ENCODE measurements around the gene ZNF385D. TPM values are rescaled to one million over a fixed set of nuclear protein-coding genes. Genes with fewer than 3 reads are reported as not detected.

Gene ZNF385D
- total and polyA plus RNA-seq, 2 donors from 2014 or later, result 1.4 to 8.9 TPM

DNA sequence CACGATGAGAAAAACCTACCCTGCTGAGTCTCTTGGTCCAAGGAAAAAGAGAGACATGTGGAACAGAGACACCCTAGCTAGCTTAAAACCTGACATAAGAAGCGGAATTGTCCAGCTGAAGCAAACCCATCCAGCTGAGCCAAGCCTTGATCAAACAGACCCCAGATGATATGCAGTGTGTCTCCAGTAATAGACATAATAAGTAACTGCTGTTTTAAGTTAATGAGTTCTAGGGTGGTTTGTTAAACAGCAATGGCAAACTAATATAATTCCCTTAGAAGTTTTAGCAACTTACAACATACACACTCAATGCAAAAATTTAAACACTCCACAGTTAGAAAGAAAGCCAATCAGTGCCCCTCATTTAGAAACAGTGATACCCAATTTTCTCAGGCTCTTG lies 26.8 kb upstream of the ZNF385D start:
- DNase-seq, result peak in 2 of 5 donors; percentile 46 to 59
- intact Hi-C loops (cut with DNase I), result no loop called here
- FAIRE-seq, result no peak

DNA sequence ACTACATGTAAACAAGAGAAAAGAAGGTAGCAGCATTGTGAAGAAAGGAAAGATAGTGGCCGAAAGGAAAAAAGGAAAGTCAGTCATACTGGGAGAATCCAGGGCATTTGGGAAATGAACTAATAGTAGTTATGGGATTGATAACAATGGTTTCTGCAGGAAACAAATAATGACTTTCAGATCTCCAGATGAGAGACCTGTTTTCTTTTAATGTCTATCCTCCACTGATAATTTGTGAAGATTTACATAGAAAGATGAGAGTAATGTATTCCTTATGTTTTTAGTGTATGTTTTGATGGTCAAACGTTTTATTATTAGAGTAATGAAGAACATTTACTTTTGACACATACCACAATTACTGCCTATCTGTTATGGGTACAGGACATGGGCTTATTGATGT lies 15.0 kb upstream of the ZNF385D start:
- Histone ChIP-seq H3K36me3 (ENCODE audit: control insufficient read depth in 2 of 3, insufficient read depth in 3 of 3, low read length in 3 of 3) (no peaks in the 10 kb centered on the region), H3K9me3 (ENCODE audit: control insufficient read depth in 2 of 3, insufficient read depth in 1 of 3, low read length in 3 of 3) (no peaks in the 10 kb centered on the region), H3K4me3 (ENCODE audit: low read length in 3 of 3) (no peak overlapping the region), H3K27ac (ENCODE audit: low read depth in 2 of 2, low read length in 2 of 2) (no peak overlapping the region), H3K27me3 (ENCODE audit: control insufficient read depth, insufficient read depth, low read length) (no peaks in the 10 kb centered on the region), H3K4me1 (ENCODE audit: control insufficient read depth in 2 of 3, insufficient read depth in 2 of 3, low read depth in 1 of 3, low read length in 3 of 3) (no peaks in the 10 kb centered on the region), H3K9ac (ENCODE audit: low read length in 3 of 3) (no peak overlapping the region)
- intact Hi-C loops (cut with DNase I), result no loop called here
- TF ChIP-seq, protein P1, sequence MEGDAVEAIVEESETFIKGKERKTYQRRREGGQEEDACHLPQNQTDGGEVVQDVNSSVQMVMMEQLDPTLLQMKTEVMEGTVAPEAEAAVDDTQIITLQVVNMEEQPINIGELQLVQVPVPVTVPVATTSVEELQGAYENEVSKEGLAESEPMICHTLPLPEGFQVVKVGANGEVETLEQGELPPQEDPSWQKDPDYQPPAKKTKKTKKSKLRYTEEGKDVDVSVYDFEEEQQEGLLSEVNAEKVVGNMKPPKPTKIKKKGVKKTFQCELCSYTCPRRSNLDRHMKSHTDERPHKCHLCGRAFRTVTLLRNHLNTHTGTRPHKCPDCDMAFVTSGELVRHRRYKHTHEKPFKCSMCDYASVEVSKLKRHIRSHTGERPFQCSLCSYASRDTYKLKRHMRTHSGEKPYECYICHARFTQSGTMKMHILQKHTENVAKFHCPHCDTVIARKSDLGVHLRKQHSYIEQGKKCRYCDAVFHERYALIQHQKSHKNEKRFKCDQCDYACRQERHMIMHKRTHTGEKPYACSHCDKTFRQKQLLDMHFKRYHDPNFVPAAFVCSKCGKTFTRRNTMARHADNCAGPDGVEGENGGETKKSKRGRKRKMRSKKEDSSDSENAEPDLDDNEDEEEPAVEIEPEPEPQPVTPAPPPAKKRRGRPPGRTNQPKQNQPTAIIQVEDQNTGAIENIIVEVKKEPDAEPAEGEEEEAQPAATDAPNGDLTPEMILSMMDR (IDR thresholded peaks at IDR 0.05; ENCODE audit: borderline replicate concordance, extremely low read depth, insufficient read depth), result no peak
- DNase-seq, result no peak
- FAIRE-seq, result no peak

More for the DNA sequence above, 26.8 kb upstream of the ZNF385D start:
- H3K9ac ChIP-seq (ENCODE audit: low read length in 3 of 3), result no peak overlapping the region
- no peaks in the 10 kb centered on the region for H3K27me3 ChIP-seq (ENCODE audit: control insufficient read depth, insufficient read depth, low read length)
- H3K9me3 ChIP-seq (ENCODE audit: control insufficient read depth in 2 of 3, insufficient read depth in 1 of 3, low read length in 3 of 3), result peaks cover 0 to 3% (median 0%) of the 10 kb centered on the region in 3 donors
- no peaks in the 10 kb centered on the region for H3K36me3 ChIP-seq (ENCODE audit: control insufficient read depth in 2 of 3, insufficient read depth in 3 of 3, low read length in 3 of 3)
- no peaks in the 10 kb centered on the region for H3K4me1 ChIP-seq (ENCODE audit: control insufficient read depth in 2 of 3, insufficient read depth in 2 of 3, low read depth in 1 of 3, low read length in 3 of 3)
- TF ChIP-seq, protein P1 (IDR thresholded peaks at IDR 0.05; ENCODE audit: borderline replicate concordance, extremely low read depth, insufficient read depth), result no peak
- no peak overlapping the region for H3K4me3 ChIP-seq (ENCODE audit: low read length in 3 of 3)
- H3K27ac ChIP-seq (ENCODE audit: low read depth in 2 of 2, low read length in 2 of 2), result no peak overlapping the region

DNA sequence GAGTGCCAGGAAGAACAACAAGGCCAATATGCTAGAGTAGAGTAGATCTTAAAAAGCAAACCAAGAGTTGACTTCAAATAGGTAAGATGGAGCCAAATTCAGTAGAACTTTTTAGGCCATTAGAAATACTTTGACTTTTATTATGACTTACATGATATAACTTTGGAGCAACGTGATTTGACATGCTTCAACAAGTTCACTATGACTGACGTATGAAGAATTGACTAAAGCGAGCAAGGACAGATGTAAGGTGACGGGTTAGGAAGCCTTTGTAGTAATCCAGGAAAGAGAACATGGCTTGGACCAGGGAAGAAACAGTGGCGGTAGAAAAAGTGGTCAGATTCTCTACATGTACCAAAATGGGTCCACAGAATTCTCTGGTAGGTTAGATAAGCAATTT lies 4.9 kb upstream of the ZNF385D start:
- DNase-seq (no peak), FAIRE-seq (no peak)
- Histone ChIP-seq H3K9me3 (ENCODE audit: control insufficient read depth in 2 of 3, insufficient read depth in 1 of 3, low read length in 3 of 3) (no peaks in the 10 kb centered on the region), H3K4me3 (ENCODE audit: low read length in 3 of 3) (no peak overlapping the region), H3K9ac (ENCODE audit: low read length in 3 of 3) (no peak overlapping the region), H3K36me3 (ENCODE audit: control insufficient read depth in 2 of 3, insufficient read depth in 3 of 3, low read length in 3 of 3) (no peaks in the 10 kb centered on the region), H3K27ac (ENCODE audit: low read depth in 2 of 2, low read length in 2 of 2) (no peak overlapping the region), H3K4me1 (ENCODE audit: control insufficient read depth in 2 of 3, insufficient read depth in 2 of 3, low read depth in 1 of 3, low read length in 3 of 3) (no peaks in the 10 kb centered on the region), H3K27me3 (ENCODE audit: control insufficient read depth, insufficient read depth, low read length) (no peaks in the 10 kb centered on the region)
- TF ChIP-seq, protein P1 (IDR thresholded peaks at IDR 0.05; ENCODE audit: borderline replicate concordance, extremely low read depth, insufficient read depth), result no peak
- intact Hi-C loops (cut with DNase I), result no loop called here

DNA sequence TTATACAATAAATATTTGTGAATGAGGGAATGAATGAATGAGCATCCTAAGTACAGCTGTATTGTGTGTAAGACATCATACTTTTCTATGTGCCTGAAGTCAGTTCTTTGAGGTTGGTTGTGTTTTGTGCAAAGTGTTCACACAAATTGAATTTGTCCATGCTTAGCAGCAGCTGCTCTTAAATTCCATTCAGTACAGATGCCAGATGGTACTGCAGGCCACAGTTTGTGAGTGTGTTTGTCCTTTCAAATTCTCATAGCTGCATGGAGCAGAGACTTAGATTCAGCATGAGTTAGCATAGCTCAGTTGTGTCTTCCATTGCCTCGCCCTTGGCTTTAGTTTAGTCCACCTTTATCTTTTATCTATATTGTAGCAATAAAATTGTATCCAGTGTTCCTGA lies 3.8 kb upstream of the ZNF385D start:
- no peaks in the 10 kb centered on the region for H3K9me3 ChIP-seq (ENCODE audit: control insufficient read depth in 2 of 3, insufficient read depth in 1 of 3, low read length in 3 of 3)
- intact Hi-C loops (cut with DNase I), result no loop called here
- no peaks in the 10 kb centered on the region for H3K36me3 ChIP-seq (ENCODE audit: control insufficient read depth in 2 of 3, insufficient read depth in 3 of 3, low read length in 3 of 3)

More for the DNA sequence above, 3.8 kb upstream of the ZNF385D start:
- Histone ChIP-seq H3K27me3 (ENCODE audit: control insufficient read depth, insufficient read depth, low read length) (no peaks in the 10 kb centered on the region), H3K9ac (ENCODE audit: low read length in 3 of 3) (no peak overlapping the region), H3K27ac (ENCODE audit: low read depth in 2 of 2, low read length in 2 of 2) (no peak overlapping the region), H3K4me3 (ENCODE audit: low read length in 3 of 3) (no peak overlapping the region), H3K4me1 (ENCODE audit: control insufficient read depth in 2 of 3, insufficient read depth in 2 of 3, low read depth in 1 of 3, low read length in 3 of 3) (peaks cover 0 to 2% (median 0%) of the 10 kb centered on the region in 3 donors)
- DNase-seq, result no peak
- FAIRE-seq, result no peak
- TF ChIP-seq, protein P1 (IDR thresholded peaks at IDR 0.05; ENCODE audit: borderline replicate concordance, extremely low read depth, insufficient read depth), result no peak
